IPS-18c (cell line): ENCODE data around the gene VAT1.
"Not testable (repeated sequence)": the region's sequence is repeated elsewhere in the genome, so short reads cannot be mapped to it uniquely, and the experiment has no call there.

ENCODE experiments used
- H3K4me3 ChIP-seq: 2 replicates; pipeline ENCODE4 v1.7.0; 2013; ENCODE audit warnings: low read depth, mild to moderate bottlenecking, low read length, moderate library complexity; ENCODE audit not compliant: insufficient read depth
- H3K9me3 ChIP-seq: one replicate; pipeline ENCODE4 v1.6.1; 2013; ENCODE audit warnings: mild to moderate bottlenecking, low read length, moderate library complexity; ENCODE audit not compliant: control insufficient read depth, insufficient read depth

Gene VAT1

GRCh38 chr17:43021741-43022512 is at the start of gene VAT1:
Gene VAT1, minus strand, starts transcription at chr17:43022385. Its CDS starts 63 bp downstream, at chr17:43022322.
- H3K9me3 ChIP-seq, result no peaks in the 10 kb centered on the region
- H3K4me3 ChIP-seq, result peak within 1 kb of the TSS; percentile 97

GRCh38 chr17:43070872-43071271 is 48.7 kb upstream of the VAT1 start:
- no peaks in the 10 kb centered on the region for H3K9me3 ChIP-seq
- no peak overlapping the region for H3K4me3 ChIP-seq

GRCh38 chr17:43070257-43070656 is 48.1 kb upstream of the VAT1 start:
- no peak overlapping the region for H3K4me3 ChIP-seq
- no peaks in the 10 kb centered on the region for H3K9me3 ChIP-seq

- H3K9me3 ChIP-seq, result no peaks in the 10 kb centered on the region
- H3K4me3 ChIP-seq, result no peak overlapping the region
Observed at GRCh38 chr17:43069368-43069898, 47.2 kb upstream of the VAT1 start.

- no peaks in the 10 kb centered on the region for H3K9me3 ChIP-seq
- no peak overlapping the region for H3K4me3 ChIP-seq
Observed at GRCh38 chr17:43068570-43069367, 46.6 kb upstream of the VAT1 start.

GRCh38 chr17:43062984-43063638 is 40.9 kb upstream of the VAT1 start:
- Histone ChIP-seq H3K9me3 (no peaks in the 10 kb centered on the region), H3K4me3 (no peak overlapping the region)

- Histone ChIP-seq H3K4me3 (no peak overlapping the region), H3K9me3 (no peaks in the 10 kb centered on the region)
Observed at GRCh38 chr17:43056051-43056450, 33.9 kb upstream of the VAT1 start.

- not testable (repeated sequence) for H3K4me3 ChIP-seq, H3K9me3 ChIP-seq
Observed at GRCh38 chr17:43053008-43053407, 30.8 kb upstream of the VAT1 start.

GRCh38 chr17:43051969-43052368 is 29.8 kb upstream of the VAT1 start:
- no peak overlapping the region for H3K4me3 ChIP-seq
- H3K9me3 ChIP-seq, result no peaks in the 10 kb centered on the region

- no peaks in the 10 kb centered on the region for H3K9me3 ChIP-seq
- no peak overlapping the region for H3K4me3 ChIP-seq
Observed at GRCh38 chr17:43044024-43044423, 21.8 kb upstream of the VAT1 start.

GRCh38 chr17:43043307-43043706 is 21.1 kb upstream of the VAT1 start:
- Histone ChIP-seq H3K4me3 (no peak overlapping the region), H3K9me3 (no peaks in the 10 kb centered on the region)

- Histone ChIP-seq H3K4me3 (no peak overlapping the region), H3K9me3 (no peaks in the 10 kb centered on the region)
Observed at GRCh38 chr17:43042025-43042628, 19.9 kb upstream of the VAT1 start.

- Histone ChIP-seq H3K4me3 (no peak overlapping the region), H3K9me3 (no peaks in the 10 kb centered on the region)
Observed at GRCh38 chr17:43040655-43041054, 18.5 kb upstream of the VAT1 start.

- H3K4me3 ChIP-seq, result no peak overlapping the region
- no peaks in the 10 kb centered on the region for H3K9me3 ChIP-seq
Observed at GRCh38 chr17:43039646-43040045, 17.5 kb upstream of the VAT1 start.

GRCh38 chr17:43034894-43035293 is 12.7 kb upstream of the VAT1 start:
- 0 out of 2 replicates have a peak overlapping the region, but pooled peaks have one; percentile 4 for H3K4me3 ChIP-seq

GRCh38 chr17:43033948-43034881 is 12.0 kb upstream of the VAT1 start:
- Histone ChIP-seq H3K4me3 (peak overlapping the region; percentile 4; the same call in 1 of the 2 replicates), H3K9me3 (no peaks in the 10 kb centered on the region)

More at GRCh38 chr17:43034894-43035293, 12.7 kb upstream of the VAT1 start:
- H3K9me3 ChIP-seq, result no peaks in the 10 kb centered on the region
